Body of pancreas (tissue), 4 donors: Measurements from ENCODE around the gene CAMTA1. TPM values are rescaled to one million over a fixed set of nuclear protein-coding genes. Genes with fewer than 3 reads are reported as not detected.

Experiments used
- ATAC-seq: fragments of 150-250 bp; one replicate; pipeline ENCODE4 v1.9.1; 2016
- DNase-seq, 4 donors: peaks; one replicate each; pipeline ENCODE4 v3.0.0-alpha.2; 2019
- H3K27ac ChIP-seq, 4 donors: fragments of 200-600 bp; sonication (generic); 1 replicate in 3 of 4; 2 replicates in 1 of 4; pipeline versions ENCODE4 v1.5.1 to v1.6.1; 2016 to 2019; ENCODE audit warnings: mild to moderate bottlenecking in 1 of 4, mixed read lengths in 1 of 4, moderate library complexity in 1 of 4
- H3K27me3 ChIP-seq, 2 donors: fragments of 200-600 bp; sonication (generic); one replicate each; pipeline ENCODE4 v1.6.0; 2016; ENCODE audit warnings: mild to moderate bottlenecking in 1 of 2
- H3K36me3 ChIP-seq, 2 donors: fragments of 200-600 bp; sonication (generic); replicated peaks in 1 of 2; 2 replicates each; pipeline ENCODE4 v1.5.1; 2016; ENCODE audit warnings: low read depth in 2 of 2; ENCODE audit not compliant: insufficient read depth in 1 of 2
- H3K4me1 ChIP-seq: fragments of 200-600 bp; sonication (generic); one replicate; pipeline ENCODE4 v1.6.0; 2016
- H3K4me3 ChIP-seq, 2 donors: fragments of 200-600 bp; sonication (generic); 1 replicate in 1 of 2; 2 replicates in 1 of 2; pipeline ENCODE4 v1.5.1; 2016 to 2019
- H3K9me3 ChIP-seq, 3 donors: fragments of 200-600 bp; sonication (generic); 1 replicate in 2 of 3; 2 replicates in 1 of 3; pipeline ENCODE4 v1.5.1; 2016
- CTCF ChIP-seq, 7 experiments: fragments of 450-650 bp in 4 of 7; fragments of 200-600 bp in 3 of 7; sonication (generic) in 3 of 7; IDR thresholded peaks; one replicate each; pipeline ENCODE4 v1.5.1; 2016 to 2019; ENCODE audit warnings: antibody characterized with exemption in 7 of 7
- POLR2A ChIP-seq, 3 donors: fragments of 450-650 bp; IDR thresholded peaks; one replicate each; pipeline ENCODE4 v1.6.1; 2016; ENCODE audit warnings: antibody characterized with exemption in 3 of 3, mild to moderate bottlenecking in 2 of 3
- WGBS, 2 donors: methylation state at CpG; one replicate each; pipeline ENCODE4 v1.1.5; 2017; 5-methylcytosine and 5-hydroxymethylcytosine counted together
- intact Hi-C: fragments of 100-400 bp; cut with DNase I; formaldehyde crosslinking; loops from one replicate; pipeline ENCODE4 v1.15.1; 2023
- total RNA-seq, 2 donors: library from RNA; depleted of rRNA; stranded (reverse); fragments of >200 nt; gene quantifications; one replicate each; pipeline ENCODE4 v1.1.0, GENCODE V29; 2016

Gene CAMTA1
- total RNA-seq, 2 donors from 2014 or later, result 36.3 to 59.7 TPM

DNA sequence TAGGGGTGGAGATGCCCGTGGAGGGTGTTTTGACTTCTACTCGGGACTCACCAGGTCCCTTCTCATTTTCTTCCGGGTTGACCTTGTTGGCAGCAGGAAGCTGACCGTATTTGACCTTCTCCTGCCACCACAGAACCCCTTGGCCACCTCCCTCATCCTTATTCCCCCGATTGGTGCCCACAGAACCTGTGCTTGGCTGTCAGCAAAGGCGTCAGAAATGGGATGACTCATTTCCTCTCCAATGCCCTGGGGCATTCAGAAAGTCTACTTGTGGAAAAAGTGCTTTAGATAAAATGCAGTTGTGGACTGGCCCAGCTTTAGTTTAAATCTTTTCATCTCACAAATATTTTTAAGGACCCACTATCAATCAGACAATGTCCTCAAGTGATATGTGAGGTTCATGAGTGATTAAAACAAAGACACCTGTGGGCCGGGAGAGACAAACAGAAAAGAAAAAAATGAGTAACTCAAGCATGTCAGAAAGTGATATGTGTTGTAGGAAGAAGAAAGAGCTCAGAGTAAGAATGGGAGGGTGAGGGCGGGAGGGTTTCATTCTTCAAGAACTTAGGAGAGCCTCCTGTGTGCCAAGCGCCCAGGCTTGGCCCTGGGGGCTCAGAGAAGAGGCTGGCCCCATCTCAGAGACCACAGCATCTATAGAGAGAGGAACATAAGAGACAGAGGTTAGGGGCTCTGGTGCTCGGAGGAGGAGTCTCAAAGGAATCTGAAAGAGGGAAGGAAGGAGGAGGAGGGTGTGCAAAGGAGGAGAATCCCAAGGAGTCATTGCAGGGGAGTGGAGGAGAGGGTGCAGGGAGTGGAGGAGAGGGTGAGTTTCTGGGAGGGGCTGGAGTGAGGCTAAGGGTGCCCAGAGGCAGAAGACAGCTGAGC lies 764.3 kb downstream of the CAMTA1 start:
- Histone ChIP-seq H3K27me3 (no peaks in the 10 kb centered on the region), H3K9me3 (no peaks in the 10 kb centered on the region), H3K4me1 (peaks cover 6% of the 10 kb centered on the region), H3K36me3 (no peaks in the 10 kb centered on the region), H3K4me3 (no peak overlapping the region), H3K27ac (no peak overlapping the region)
- TF ChIP-seq POLR2A (IDR thresholded peaks at IDR 0.05), result no peak
- no peak for TF ChIP-seq CTCF (IDR thresholded peaks at IDR 0.05)
- no peak for ATAC-seq
- intact Hi-C loops, result no loop called here
- WGBS, 2 donors, result 56 to 68% methylated on average over 8 to 10 of the region's 10 CpGs
- no peak for DNase-seq

DNA sequence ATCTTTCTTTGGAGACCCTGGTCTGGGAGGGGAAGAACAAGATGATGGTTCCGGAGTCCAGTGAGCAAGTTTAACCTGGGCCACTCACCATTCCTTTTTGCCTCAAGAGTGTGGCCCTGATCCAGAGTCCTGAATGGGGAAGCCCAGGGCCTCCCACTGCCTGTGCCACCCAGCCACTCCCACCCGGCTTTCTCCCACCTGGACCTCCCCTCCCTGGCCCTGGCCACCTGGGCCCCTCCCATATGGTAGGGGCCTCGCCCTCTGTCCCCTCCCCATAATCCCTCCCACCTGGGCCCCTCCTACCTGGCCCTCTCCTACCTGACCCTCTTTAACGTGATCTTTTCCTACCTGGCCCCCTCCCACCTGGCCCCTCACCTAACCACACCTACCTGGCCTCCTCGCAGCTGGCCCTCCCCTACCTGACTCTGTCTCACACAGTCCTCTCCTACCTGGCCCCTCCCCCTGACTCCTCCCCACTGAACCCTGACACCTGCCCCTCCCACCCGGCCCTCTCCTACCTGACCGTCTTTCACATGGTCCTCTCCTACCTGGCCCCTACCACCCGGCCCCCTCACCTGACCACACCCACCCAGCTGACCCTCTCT lies 765.1 kb downstream of the CAMTA1 start:
- 69 to 72% methylated on average over 8 of the region's 8 CpGs for WGBS, 2 donors
- intact Hi-C loops, result no loop called here
- no peak for DNase-seq
- no peak for ATAC-seq
- Histone ChIP-seq H3K4me1 (peaks cover 6% of the 10 kb centered on the region), H3K9me3 (no peaks in the 10 kb centered on the region), H3K27me3 (no peaks in the 10 kb centered on the region), H3K4me3 (no peak overlapping the region), H3K36me3 (no peaks in the 10 kb centered on the region), H3K27ac (no peak overlapping the region)
- no peak for TF ChIP-seq POLR2A (IDR thresholded peaks at IDR 0.05)
- TF ChIP-seq CTCF (IDR thresholded peaks at IDR 0.05), result no peak

GRCh38 chr1:7550981-7551380 lies 765.7 kb downstream of the CAMTA1 start:
- H3K27me3 ChIP-seq, result no peaks in the 10 kb centered on the region
- no peak for ATAC-seq
- WGBS, 2 donors, result 44 to 50% methylated on average over 6 of the region's 6 CpGs
- no peak overlapping the region for H3K4me3 ChIP-seq
- H3K4me1 ChIP-seq, result peaks cover 6% of the 10 kb centered on the region
- no peaks in the 10 kb centered on the region for H3K9me3 ChIP-seq
- no peak for TF ChIP-seq CTCF (IDR thresholded peaks at IDR 0.05)
- no peak for TF ChIP-seq POLR2A (IDR thresholded peaks at IDR 0.05)
- no peaks in the 10 kb centered on the region for H3K36me3 ChIP-seq
- intact Hi-C loops, result no loop called here
- H3K27ac ChIP-seq, result no peak overlapping the region
- no peak for DNase-seq

GRCh38 chr1:7551442-7551841 lies 766.2 kb downstream of the CAMTA1 start:
- no peaks in the 10 kb centered on the region for H3K27me3 ChIP-seq
- DNase-seq, result no peak
- H3K9me3 ChIP-seq, result no peaks in the 10 kb centered on the region
- no peak overlapping the region for H3K27ac ChIP-seq
- ATAC-seq, result no peak
- TF ChIP-seq CTCF (IDR thresholded peaks at IDR 0.05) (no peak), POLR2A (IDR thresholded peaks at IDR 0.05) (no peak)
- H3K36me3 ChIP-seq, result no peaks in the 10 kb centered on the region
- no peak overlapping the region for H3K4me3 ChIP-seq
- 49 to 70% methylated on average over 2 to 8 of the region's 8 CpGs for WGBS, 2 donors
- H3K4me1 ChIP-seq, result peaks cover 6% of the 10 kb centered on the region
- intact Hi-C loops, result no loop called here
